Measurements from ENCODE around the gene PCED1A. TPM values are rescaled to one million over a fixed set of nuclear protein-coding genes. Genes with fewer than 3 reads are reported as not detected.

PCED1A gene
- total RNA-seq, 1 donor from 2014 or later = 79.6 TPM

DNA sequence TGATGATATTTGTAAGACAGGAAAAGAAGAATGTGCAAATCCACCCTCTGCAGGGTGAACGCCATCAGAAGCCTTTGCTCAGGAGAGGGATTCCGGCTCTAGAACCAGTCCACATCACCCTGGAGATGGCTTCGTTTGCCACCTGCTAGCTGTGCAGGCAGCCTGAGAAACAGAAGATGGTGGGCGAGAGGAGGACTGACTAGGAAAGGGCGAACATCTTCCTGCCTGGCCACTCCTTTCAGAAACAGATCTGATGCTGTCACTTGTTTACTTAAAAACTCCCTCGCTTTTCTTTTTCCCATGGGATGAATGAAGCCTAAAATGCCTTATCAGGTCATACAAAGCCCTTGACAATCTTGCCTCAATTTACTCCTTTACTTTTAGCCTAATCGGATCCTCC is 34.0 kb upstream of the PCED1A start:
- no peak overlapping the region for H3K27ac Mint-ChIP-seq
- DNase-seq (ENCODE audit: extremely low spot score, unreplicated experiment) = no peak
- peak overlapping the region; percentile 93 for H3K4me3 Mint-ChIP-seq
- H3K4me1 Mint-ChIP-seq (ENCODE audit: unreplicated experiment) = peaks cover 32% of the 10 kb centered on the region
- H3K27me3 Mint-ChIP-seq = peaks cover 27% of the 10 kb centered on the region
- no peaks in the 10 kb centered on the region for H3K9me3 Mint-ChIP-seq
- no peaks in the 10 kb centered on the region for H3K36me3 Mint-ChIP-seq
- TF ChIP-seq, protein P1, sequence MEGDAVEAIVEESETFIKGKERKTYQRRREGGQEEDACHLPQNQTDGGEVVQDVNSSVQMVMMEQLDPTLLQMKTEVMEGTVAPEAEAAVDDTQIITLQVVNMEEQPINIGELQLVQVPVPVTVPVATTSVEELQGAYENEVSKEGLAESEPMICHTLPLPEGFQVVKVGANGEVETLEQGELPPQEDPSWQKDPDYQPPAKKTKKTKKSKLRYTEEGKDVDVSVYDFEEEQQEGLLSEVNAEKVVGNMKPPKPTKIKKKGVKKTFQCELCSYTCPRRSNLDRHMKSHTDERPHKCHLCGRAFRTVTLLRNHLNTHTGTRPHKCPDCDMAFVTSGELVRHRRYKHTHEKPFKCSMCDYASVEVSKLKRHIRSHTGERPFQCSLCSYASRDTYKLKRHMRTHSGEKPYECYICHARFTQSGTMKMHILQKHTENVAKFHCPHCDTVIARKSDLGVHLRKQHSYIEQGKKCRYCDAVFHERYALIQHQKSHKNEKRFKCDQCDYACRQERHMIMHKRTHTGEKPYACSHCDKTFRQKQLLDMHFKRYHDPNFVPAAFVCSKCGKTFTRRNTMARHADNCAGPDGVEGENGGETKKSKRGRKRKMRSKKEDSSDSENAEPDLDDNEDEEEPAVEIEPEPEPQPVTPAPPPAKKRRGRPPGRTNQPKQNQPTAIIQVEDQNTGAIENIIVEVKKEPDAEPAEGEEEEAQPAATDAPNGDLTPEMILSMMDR (conservative IDR thresholded peaks at IDR 0.05) = no peak

DNA sequence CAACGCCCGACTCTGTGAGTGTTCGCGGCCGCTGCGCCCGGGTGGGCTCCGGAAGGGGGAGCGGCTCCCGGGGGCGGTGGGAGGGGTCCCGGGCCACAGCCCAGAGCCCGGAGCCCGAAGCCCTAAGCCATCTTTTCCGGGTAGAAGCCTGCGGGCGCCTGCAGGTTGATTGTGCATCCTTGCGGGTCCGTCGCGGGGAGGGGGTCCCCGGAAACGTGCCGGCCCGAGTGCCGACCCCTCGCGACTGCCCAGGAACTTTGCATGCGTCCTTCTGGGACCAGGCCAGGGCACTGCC is 33.2 kb upstream of the PCED1A start:
- no peaks in the 10 kb centered on the region for H3K36me3 Mint-ChIP-seq
- H3K27ac Mint-ChIP-seq = peak overlapping the region; percentile 39

DNA sequence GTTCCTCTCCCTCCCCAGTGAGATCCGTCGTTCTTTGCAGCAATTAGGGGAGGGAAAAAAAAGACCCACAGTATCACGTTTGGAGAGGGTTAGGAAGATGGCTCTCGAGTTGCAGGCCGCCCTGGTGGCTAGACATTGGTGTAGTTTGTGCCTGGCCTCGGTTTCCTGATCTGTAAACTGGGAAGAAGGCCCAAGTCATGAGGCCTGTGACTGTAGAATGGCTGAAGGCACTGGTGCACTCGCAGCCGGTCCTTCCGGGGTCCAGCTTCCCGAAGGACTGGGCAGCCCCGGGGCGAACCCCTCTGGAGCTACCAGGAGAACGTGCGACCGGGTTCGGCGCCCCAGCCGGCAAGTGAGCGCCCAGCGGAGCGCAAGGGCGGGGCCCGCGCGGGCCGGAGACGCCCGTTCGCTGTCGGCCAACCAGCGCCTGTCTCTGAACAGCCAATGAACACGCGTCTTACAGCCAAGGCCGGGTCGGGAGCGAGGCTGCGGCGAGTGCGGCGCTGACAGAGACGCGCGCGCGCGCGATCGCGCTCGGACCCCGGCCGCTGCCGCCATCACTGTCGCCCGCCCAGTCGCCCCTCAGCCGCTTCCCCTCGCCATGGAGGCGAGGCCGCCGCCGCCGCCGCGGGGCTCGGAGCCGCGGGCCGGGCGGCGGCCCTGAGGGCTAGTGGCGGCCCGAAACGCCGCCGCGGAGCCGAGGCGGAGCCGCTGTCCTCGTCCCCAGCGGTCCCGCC is 32.7 kb upstream of the PCED1A start, which contains the start of gene PTPRA:
Gene PTPRA (plus strand): TSS at position 472 of the 737 bp plus-strand sequence. CDS start 90,797 bp downstream, outside the sequence.
- peak; percentile 93 for DNase-seq (ENCODE audit: extremely low spot score, unreplicated experiment)
- no peaks in the 10 kb centered on the region for H3K36me3 Mint-ChIP-seq
- H3K27ac Mint-ChIP-seq = peak within 1 kb of the TSS; percentile 71
- H3K27me3 Mint-ChIP-seq = peaks cover 30% of the 10 kb centered on the region
- H3K4me1 Mint-ChIP-seq (ENCODE audit: unreplicated experiment) = peaks cover 28% of the 10 kb centered on the region
- TF ChIP-seq, protein P1 (conservative IDR thresholded peaks at IDR 0.05) = peak; percentile 18
- H3K4me3 Mint-ChIP-seq = peak within 1 kb of the TSS; percentile 94
- no peaks in the 10 kb centered on the region for H3K9me3 Mint-ChIP-seq

More for the DNA sequence above, 33.2 kb upstream of the PCED1A start:
- TF ChIP-seq, protein P1 (conservative IDR thresholded peaks at IDR 0.05) = no peak
- Mint-ChIP-seq H3K27me3 (peaks cover 30% of the 10 kb centered on the region), H3K9me3 (no peaks in the 10 kb centered on the region), H3K4me1 (ENCODE audit: unreplicated experiment) (peaks cover 31% of the 10 kb centered on the region), H3K4me3 (peak overlapping the region; percentile 93)
- no peak for DNase-seq (ENCODE audit: extremely low spot score, unreplicated experiment)

DNA sequence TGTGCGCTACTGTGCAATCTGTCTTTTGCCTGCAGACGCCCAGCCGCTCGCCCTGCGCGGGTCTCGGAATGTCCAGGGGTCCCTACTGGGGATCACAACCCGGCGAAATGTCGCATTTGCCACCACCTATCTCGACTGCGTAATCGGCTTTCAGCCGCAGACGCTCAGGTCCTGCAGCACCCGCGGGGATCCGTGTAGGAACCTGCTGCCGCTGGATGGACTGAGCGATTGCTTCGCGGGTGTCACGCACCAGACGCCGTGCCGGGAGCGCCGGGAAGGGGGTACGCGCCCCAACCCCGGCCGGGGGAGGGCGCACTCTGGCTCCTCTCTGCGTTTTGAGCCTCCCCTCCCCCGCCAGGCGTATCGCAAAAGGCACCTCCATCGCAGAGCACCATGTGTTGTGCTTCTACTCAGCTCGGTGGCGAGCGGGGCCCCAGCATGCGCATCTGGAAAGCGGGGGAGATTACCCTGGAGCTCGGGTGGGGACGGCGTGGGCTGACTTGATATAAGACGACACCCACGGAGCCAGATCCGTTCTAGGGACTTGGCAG is 32.1 kb upstream of the PCED1A start:
- H3K36me3 Mint-ChIP-seq = no peaks in the 10 kb centered on the region
- H3K27ac Mint-ChIP-seq = peak overlapping the region; percentile 71
- H3K27me3 Mint-ChIP-seq = peaks cover 30% of the 10 kb centered on the region
- DNase-seq (ENCODE audit: extremely low spot score, unreplicated experiment) = no peak
- H3K9me3 Mint-ChIP-seq = no peaks in the 10 kb centered on the region
- TF ChIP-seq, protein P1 (conservative IDR thresholded peaks at IDR 0.05) = peak; percentile 31
- peaks cover 28% of the 10 kb centered on the region for H3K4me1 Mint-ChIP-seq (ENCODE audit: unreplicated experiment)
- H3K4me3 Mint-ChIP-seq = peak overlapping the region; percentile 94

DNA sequence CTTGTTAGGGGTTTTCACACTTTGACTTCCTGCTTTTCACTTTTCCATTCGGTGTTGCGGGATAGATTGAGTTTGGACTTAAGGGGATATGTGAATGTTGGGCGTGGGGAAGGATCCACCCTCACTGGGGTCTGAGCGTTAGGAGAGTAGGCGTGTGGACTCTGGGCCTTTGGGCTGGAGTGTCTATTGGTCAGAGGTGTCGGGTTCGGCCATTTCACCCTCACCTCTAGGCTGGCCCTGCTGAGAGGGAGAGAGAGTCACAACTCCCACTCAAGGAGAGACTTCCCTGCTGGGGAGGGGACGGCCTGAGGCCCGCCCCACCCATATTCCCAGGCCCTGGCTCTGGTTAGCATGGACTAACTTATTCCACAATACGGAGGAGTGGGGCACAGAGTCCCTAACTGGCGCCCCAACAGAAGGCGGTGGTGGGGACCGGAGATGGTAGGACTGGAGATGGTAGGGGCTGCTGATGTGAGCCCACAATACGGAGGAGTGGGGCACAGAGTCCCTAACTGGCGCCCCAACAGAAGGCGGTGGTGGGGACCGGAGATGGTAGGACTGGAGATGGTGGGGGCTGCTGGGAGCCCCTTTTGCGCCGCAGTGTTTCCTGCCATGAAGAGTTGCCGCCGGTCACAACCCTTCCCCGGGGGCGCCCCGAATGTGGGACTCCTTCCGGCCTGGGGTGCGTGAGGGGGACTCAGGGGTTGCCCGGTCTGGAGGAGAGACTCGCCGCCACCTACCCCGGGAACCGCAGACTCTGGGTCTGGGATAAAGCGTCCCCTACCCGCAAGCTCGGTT is 31.4 kb upstream of the PCED1A start:
- no peak for DNase-seq (ENCODE audit: extremely low spot score, unreplicated experiment)
- H3K4me3 Mint-ChIP-seq = peak overlapping the region; percentile 94
- TF ChIP-seq, protein P1 (conservative IDR thresholded peaks at IDR 0.05) = no peak
- H3K27ac Mint-ChIP-seq = peak overlapping the region; percentile 46
- peaks cover 28% of the 10 kb centered on the region for H3K4me1 Mint-ChIP-seq (ENCODE audit: unreplicated experiment)
- no peaks in the 10 kb centered on the region for H3K36me3 Mint-ChIP-seq
- peaks cover 30% of the 10 kb centered on the region for H3K27me3 Mint-ChIP-seq
- no peaks in the 10 kb centered on the region for H3K9me3 Mint-ChIP-seq

All from type B pancreatic cell (in vitro differentiated cells).